Sigmoid colon (tissue), 7 donors: Measurements from ENCODE around the gene KLF11. TPM values are rescaled to one million over a fixed set of nuclear protein-coding genes. Genes with fewer than 3 reads are reported as not detected.

Source experiments
- DNase-seq: peaks from one replicate; pipeline ENCODE4 v3.0.0-alpha.2; 2019
- H3K27ac ChIP-seq, 4 donors: fragments of 200-600 bp; sonication (generic); one replicate each; pipeline ENCODE4 v1.5.1; 2016 to 2019; ENCODE audit warnings: mild to moderate bottlenecking in 1 of 4
- H3K27me3 ChIP-seq, 3 donors: fragments of 200-600 bp; sonication (generic); one replicate each; pipeline ENCODE4 v1.5.1; 2019; ENCODE audit warnings: mild to moderate bottlenecking in 1 of 3
- H3K36me3 ChIP-seq, 4 donors: fragments of 200-600 bp; sonication (generic); one replicate each; pipeline ENCODE4 v1.5.1; 2016 to 2019
- H3K4me1 ChIP-seq, 4 donors: fragments of 200-600 bp; sonication (generic); one replicate each; pipeline ENCODE4 v1.5.1; 2017 to 2019
- H3K4me3 ChIP-seq, 4 donors: fragments of 200-600 bp; sonication (generic); one replicate each; pipeline ENCODE4 v1.5.1; 2017 to 2019; ENCODE audit warnings: mild to moderate bottlenecking in 2 of 4, moderate library complexity in 1 of 4
- H3K9me3 ChIP-seq, 4 donors: fragments of 200-600 bp in 3 of 4; sonication (generic) in 3 of 4; one replicate each; pipeline versions ENCODE4 v1.5.1 to v1.6.1; 2013 to 2019
- EP300 ChIP-seq, 4 donors: sonication (generic); formaldehyde crosslinking; IDR thresholded peaks; one replicate each; pipeline ENCODE4 v1.6.1; 2017; ENCODE audit warnings: antibody characterized with exemption in 4 of 4
- POLR2A ChIP-seq, 2 donors: fragments of 450-650 bp; IDR thresholded peaks; one replicate each; pipeline ENCODE4 v1.6.1; 2016; ENCODE audit warnings: antibody characterized with exemption in 2 of 2, mild to moderate bottlenecking in 2 of 2, moderate library complexity in 2 of 2
- POLR2AphosphoS5 ChIP-seq, 4 donors: sonication (generic); formaldehyde crosslinking; IDR thresholded peaks; one replicate each; pipeline ENCODE4 v1.6.1; 2017; ENCODE audit warnings: antibody characterized with exemption in 4 of 4
- WGBS, 2 donors: extraction: QIAGEN DNeasy Blood & Tissue Kit; methylation state at CpG; one replicate each; pipeline ENCODE4 v1.1.7; 2013; 5-methylcytosine and 5-hydroxymethylcytosine counted together
- intact Hi-C: fragments of 100-400 bp; cut with DNase I; formaldehyde crosslinking; loops from one replicate; pipeline ENCODE4 v1.15.1; 2023
- polyA plus RNA-seq, 3 donors: library from polyadenylated mRNA; stranded (reverse); fragments of 200-250 nt; gene quantifications; one replicate each; pipeline ENCODE4 v1.2.3, GENCODE V29; 2013
- total RNA-seq, 4 donors: library from RNA; depleted of rRNA; stranded (reverse); fragments of >200 nt; gene quantifications; one replicate each; pipeline ENCODE4 v1.1.0, GENCODE V29; 2016
- TF ChIP-seq, protein P1 (sequence below), 4 experiments: fragments of 450-650 bp in 3 of 4; fragments of 200-600 bp in 1 of 4; IDR thresholded peaks; one replicate each; pipeline ENCODE4 v1.5.1; 2016 to 2019; ENCODE audit warnings: antibody characterized with exemption in 4 of 4, mild to moderate bottlenecking in 3 of 4, moderate library complexity in 2 of 4
- donor health status: healthy with polysubstance abuse.
- donor health status: Bipolar disorder and iron deficiency.
- donor health status: healthy.

Gene KLF11
- total and polyA plus RNA-seq, 7 donors, result 3.9 to 41.3 (median 18.5) TPM

DNA sequence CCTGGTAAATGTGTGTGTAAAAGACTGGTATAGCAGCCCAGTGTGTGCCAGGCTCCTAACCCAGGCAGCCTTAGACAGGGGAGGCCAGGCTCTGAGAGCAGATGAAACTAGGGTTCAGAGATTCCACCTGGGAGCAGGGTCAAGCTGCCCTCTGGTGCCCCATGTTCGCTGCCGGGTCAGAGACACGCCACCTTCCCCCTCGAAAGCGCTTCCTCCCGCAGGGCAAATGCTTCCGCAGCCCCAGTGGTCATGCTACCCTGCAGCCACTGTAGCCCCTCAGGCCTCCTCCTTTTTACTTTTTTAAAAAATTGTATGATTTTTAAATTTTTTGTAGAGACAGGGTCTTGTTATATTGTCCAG is 10.6 kb upstream of the KLF11 start:
- WGBS, 2 donors, result 98 to 99% methylated on average over 7 of the region's 7 CpGs

DNA sequence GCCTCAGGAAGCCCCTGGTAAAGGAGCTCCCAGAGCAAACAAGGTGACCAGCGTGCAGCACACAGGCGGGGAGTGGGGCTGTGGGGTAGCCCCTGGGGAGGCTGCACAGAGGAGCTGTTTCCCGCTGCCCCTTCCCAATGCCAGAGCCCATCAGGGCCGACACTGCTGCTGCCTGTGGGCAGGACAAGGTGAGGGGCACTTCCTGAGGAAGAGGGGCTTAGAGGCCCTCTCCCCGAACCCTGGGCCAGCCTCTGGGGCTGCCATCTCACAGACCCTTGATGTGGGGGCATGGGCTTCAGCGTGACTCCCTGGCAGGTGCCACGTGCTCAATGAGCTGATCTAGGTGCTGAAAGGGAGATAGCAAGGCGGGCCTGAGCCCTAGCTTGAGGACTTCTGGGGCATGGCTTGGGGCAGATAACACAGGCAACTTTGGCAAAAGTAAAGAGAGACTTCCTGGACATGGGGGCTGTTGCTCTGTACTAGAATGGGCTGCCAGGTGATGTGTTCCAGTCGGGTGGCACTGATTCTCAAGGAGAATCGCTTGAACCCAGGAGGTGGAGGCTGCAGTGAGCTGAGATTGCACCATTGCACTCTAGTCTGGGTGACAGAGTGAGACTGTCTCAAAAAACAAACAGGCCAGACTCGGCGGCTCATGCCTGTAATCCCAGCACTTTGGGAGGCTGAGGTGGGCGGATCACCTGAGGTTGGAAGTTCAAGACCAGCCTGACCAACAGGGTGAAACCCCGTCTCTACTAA is 9.9 kb upstream of the KLF11 start:
- Histone ChIP-seq H3K27me3 (no peaks in the 10 kb centered on the region), H3K36me3 (no peaks in the 10 kb centered on the region), H3K27ac (no peak overlapping the region), H3K4me3 (no peak overlapping the region), H3K9me3 (no peaks in the 10 kb centered on the region), H3K4me1 (peaks cover 0 to 33% (median 30%) of the 10 kb centered on the region in 4 donors)
- DNase-seq, result no peak
- 90 to 92% methylated on average over 14 of the region's 14 CpGs for WGBS, 2 donors
- intact Hi-C loops, result no loop called here
- TF ChIP-seq, protein P1, sequence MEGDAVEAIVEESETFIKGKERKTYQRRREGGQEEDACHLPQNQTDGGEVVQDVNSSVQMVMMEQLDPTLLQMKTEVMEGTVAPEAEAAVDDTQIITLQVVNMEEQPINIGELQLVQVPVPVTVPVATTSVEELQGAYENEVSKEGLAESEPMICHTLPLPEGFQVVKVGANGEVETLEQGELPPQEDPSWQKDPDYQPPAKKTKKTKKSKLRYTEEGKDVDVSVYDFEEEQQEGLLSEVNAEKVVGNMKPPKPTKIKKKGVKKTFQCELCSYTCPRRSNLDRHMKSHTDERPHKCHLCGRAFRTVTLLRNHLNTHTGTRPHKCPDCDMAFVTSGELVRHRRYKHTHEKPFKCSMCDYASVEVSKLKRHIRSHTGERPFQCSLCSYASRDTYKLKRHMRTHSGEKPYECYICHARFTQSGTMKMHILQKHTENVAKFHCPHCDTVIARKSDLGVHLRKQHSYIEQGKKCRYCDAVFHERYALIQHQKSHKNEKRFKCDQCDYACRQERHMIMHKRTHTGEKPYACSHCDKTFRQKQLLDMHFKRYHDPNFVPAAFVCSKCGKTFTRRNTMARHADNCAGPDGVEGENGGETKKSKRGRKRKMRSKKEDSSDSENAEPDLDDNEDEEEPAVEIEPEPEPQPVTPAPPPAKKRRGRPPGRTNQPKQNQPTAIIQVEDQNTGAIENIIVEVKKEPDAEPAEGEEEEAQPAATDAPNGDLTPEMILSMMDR (IDR thresholded peaks at IDR 0.05), result no peak
- TF ChIP-seq POLR2A (IDR thresholded peaks at IDR 0.05) (no peak), POLR2AphosphoS5 (IDR thresholded peaks at IDR 0.05) (no peak), EP300 (IDR thresholded peaks at IDR 0.05) (no peak)

More for the DNA sequence above, 10.6 kb upstream of the KLF11 start:
- intact Hi-C loops, result no loop called here
- Histone ChIP-seq H3K4me3 (no peak overlapping the region), H3K27ac (no peak overlapping the region), H3K27me3 (no peaks in the 10 kb centered on the region), H3K36me3 (no peaks in the 10 kb centered on the region), H3K9me3 (no peaks in the 10 kb centered on the region), H3K4me1 (peaks cover 0 to 26% (median 23%) of the 10 kb centered on the region in 4 donors)
- no peak for TF ChIP-seq POLR2A (IDR thresholded peaks at IDR 0.05)
- no peak for TF ChIP-seq EP300 (IDR thresholded peaks at IDR 0.05)
- TF ChIP-seq, protein P1 (IDR thresholded peaks at IDR 0.05), result no peak
- no peak for DNase-seq

DNA sequence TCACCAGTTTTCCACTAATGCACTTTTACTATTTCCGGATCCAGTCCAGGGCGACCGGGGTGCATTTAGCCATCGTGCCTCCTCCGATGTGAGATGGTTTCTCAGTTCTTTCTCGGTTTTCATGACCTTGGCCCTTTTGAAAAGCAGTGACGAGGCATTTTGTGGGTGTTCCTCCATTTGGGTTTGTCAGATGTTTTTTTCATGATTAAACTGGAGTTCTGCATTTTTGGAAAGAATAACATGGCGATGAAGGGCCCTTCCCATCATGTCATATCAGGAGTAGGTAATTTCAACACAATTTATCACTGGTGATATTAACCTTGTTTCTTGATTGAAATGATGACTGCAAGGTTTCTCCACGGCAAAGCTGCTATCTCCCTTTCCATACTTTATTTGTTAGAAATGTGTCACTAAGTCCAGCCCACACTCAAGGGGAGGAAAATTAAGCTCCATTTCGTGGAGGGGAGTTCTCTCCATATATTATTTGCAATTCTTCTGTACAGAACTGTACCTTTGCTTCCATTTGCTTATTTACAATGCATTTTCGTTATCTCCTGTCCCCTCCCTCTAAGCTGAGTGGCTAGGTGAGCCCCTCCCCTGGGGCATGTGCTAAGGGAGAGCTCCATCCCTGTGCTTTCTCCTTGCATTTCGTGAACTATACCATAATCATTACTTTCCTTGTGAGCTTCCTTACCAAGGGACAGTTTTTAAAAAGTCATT is 8.9 kb upstream of the KLF11 start:
- TF ChIP-seq POLR2A (IDR thresholded peaks at IDR 0.05), result no peak
- intact Hi-C loops, result no loop called here
- no peak for DNase-seq
- H3K4me1 ChIP-seq, result peaks cover 0 to 44% (median 41%) of the 10 kb centered on the region in 4 donors
- H3K4me3 ChIP-seq, result no peak overlapping the region
- no peaks in the 10 kb centered on the region for H3K36me3 ChIP-seq
- H3K9me3 ChIP-seq, result no peaks in the 10 kb centered on the region
- no peaks in the 10 kb centered on the region for H3K27me3 ChIP-seq
- WGBS, 2 donors, result 82 to 86% methylated on average over 12 of the region's 12 CpGs
- H3K27ac ChIP-seq, result no peak overlapping the region

DNA sequence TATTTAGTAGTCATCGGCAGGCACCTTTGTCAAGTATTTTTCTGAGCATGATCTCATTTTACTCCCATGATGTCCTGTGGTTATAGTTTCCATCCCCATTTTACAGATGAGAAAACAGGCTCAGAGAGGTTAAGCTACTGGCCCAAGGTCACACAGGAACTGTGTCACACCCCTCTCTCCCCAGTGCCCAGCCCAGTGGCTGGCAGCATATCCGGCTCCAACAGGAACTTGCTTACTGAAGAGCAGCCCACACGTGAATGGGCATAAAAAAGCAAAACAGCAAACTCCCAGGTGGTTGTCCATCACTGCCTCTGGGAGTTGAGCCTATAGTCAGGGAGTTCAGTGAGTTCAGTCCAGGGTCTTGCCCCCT is 8.3 kb upstream of the KLF11 start:
- H3K4me3 ChIP-seq, result no peak overlapping the region
- H3K27me3 ChIP-seq, result no peaks in the 10 kb centered on the region
- 61 to 72% methylated on average over 3 of the region's 3 CpGs for WGBS, 2 donors
- TF ChIP-seq EP300 (IDR thresholded peaks at IDR 0.05) (no peak), POLR2AphosphoS5 (IDR thresholded peaks at IDR 0.05) (no peak), POLR2A (IDR thresholded peaks at IDR 0.05) (no peak)
- TF ChIP-seq, protein P1 (IDR thresholded peaks at IDR 0.05), result no peak
- H3K9me3 ChIP-seq, result no peaks in the 10 kb centered on the region
- no peak for DNase-seq
- no peaks in the 10 kb centered on the region for H3K36me3 ChIP-seq
- intact Hi-C loops, result no loop called here
- peaks cover 0 to 50% (median 46%) of the 10 kb centered on the region in 4 donors for H3K4me1 ChIP-seq
- peak overlapping the region in 2 of 4 donors; percentile 74 to 96 for H3K27ac ChIP-seq

DNA sequence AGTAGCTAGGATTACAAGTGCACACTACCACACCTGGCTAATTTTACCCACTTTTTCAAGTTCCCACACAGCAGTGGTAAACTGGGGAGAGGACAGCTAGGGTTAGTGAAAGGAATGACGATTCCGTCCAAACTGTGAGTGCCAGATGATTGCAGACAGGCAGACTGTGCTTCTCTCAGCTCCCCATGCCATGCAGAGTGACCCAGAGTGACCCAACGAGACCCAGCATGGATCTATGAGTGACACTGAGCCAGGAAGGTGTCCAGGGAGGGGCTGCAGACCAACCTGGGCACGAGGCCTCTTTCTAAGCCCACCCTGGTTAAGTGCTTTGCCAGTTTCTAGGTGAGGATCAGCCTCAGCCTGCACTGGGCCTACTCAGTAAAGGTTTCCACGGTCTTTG is 7.7 kb upstream of the KLF11 start:
- Histone ChIP-seq H3K4me1 (peaks cover 0 to 55% (median 52%) of the 10 kb centered on the region in 4 donors), H3K4me3 (no peak overlapping the region), H3K27me3 (no peaks in the 10 kb centered on the region), H3K9me3 (no peaks in the 10 kb centered on the region), H3K27ac (peak overlapping the region; percentile 64 to 96 (median 84)), H3K36me3 (no peaks in the 10 kb centered on the region)
- TF ChIP-seq POLR2A (IDR thresholded peaks at IDR 0.05), result no peak
- intact Hi-C loops, result loop anchor here (2.0 kb wide), 1 partner anchor 51 kb away; no protein-coding TSS in a partner anchor
- WGBS, 2 donors, result 71 to 75% methylated on average over 5 of the region's 5 CpGs
- no peak for DNase-seq
